ENCODE results near the gene ZNF821.
"Not testable (repeated sequence)": the region's sequence is repeated elsewhere in the genome, so short reads cannot be mapped to it uniquely, and the experiment has no call there.

DNA sequence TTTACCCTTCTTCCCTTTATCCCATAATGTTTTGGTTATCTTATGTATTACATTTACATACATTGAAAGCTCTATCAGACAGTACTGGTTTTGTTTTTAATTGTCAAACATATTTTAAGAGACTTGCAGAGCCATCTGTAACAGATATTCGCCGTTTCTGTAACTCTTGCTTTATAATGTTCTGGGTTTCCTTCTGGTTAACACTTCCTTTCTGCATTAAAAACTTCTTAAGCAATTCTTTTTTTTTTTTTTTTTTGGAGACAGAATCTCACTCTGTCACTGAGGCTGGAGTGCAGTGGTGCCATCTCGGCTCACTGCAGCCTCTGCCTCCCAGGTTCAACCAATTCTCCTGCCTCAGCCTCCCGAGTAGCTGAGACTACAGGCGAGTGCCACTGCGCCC, 21.8 kb upstream of the ZNF821 start:
- not testable (repeated sequence) for TF ChIP-seq POLR2A (IDR thresholded peaks at IDR 0.05)
- TF ChIP-seq, protein P1, sequence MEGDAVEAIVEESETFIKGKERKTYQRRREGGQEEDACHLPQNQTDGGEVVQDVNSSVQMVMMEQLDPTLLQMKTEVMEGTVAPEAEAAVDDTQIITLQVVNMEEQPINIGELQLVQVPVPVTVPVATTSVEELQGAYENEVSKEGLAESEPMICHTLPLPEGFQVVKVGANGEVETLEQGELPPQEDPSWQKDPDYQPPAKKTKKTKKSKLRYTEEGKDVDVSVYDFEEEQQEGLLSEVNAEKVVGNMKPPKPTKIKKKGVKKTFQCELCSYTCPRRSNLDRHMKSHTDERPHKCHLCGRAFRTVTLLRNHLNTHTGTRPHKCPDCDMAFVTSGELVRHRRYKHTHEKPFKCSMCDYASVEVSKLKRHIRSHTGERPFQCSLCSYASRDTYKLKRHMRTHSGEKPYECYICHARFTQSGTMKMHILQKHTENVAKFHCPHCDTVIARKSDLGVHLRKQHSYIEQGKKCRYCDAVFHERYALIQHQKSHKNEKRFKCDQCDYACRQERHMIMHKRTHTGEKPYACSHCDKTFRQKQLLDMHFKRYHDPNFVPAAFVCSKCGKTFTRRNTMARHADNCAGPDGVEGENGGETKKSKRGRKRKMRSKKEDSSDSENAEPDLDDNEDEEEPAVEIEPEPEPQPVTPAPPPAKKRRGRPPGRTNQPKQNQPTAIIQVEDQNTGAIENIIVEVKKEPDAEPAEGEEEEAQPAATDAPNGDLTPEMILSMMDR (IDR thresholded peaks at IDR 0.05) = not testable (repeated sequence)

All from esophagus squamous epithelium (tissue), 4 donors.